ENCODE data around the gene LDLRAD4. TPM values are rescaled to one million over a fixed set of nuclear protein-coding genes. Genes with fewer than 3 reads are reported as not detected.

LDLRAD4 gene
- total RNA-seq, 1 donor from 2014 or later: 28.2 TPM

- DNase-seq: no peak
Observed at GRCh38 chr18:13448335-13448795, 229.8 kb downstream of the LDLRAD4 start.

- DNase-seq: no peak
Observed at GRCh38 chr18:13449651-13450050, 231.1 kb downstream of the LDLRAD4 start.

GRCh38 chr18:13450289-13451212 is 232.0 kb downstream of the LDLRAD4 start:
- DNase-seq: no peak

DNA sequence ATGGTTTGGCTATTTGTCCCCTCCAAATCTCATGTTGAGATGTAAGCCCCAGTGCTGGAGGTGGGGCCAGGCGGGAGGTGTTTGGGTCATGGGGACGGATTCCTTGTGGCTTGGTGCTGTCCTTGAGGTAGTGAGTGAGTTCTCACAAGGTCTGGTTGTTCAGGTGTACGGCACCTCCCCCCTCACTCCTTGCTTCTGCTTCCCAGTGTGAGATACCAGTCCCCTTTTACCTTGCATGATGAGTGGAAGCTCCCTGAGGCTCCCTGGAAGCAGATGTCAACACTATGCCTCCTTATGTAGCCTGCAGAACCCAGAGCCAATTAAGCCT is 232.6 kb downstream of the LDLRAD4 start:
- DNase-seq: no peak

- no peak for DNase-seq
Observed at GRCh38 chr18:13451661-13452387, 233.3 kb downstream of the LDLRAD4 start.

- peak; percentile 13 for DNase-seq
Observed at GRCh38 chr18:13452388-13452811, 233.8 kb downstream of the LDLRAD4 start.

GRCh38 chr18:13452871-13453680 is 234.5 kb downstream of the LDLRAD4 start:
- DNase-seq: no peak

DNA sequence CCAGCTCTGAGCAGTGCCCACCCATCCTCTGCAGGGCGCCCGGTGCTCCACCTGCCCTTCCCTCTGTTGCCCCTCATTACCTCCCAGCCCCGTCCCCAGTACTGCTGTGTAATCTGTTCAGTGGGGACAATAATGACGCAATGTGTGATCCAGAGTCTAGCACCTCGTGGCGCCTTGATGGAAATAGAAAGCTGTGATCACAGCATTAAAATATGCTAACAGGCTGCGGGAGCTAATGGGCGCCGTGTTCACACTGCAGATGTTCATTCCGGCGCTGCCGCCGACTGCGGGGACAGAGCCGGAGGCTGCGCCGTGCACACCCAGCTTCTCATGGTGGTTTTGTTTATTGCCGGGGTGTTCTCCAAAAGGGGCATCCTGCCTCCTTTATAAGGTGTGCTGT is 235.2 kb downstream of the LDLRAD4 start:
- DNase-seq: no peak

DNA sequence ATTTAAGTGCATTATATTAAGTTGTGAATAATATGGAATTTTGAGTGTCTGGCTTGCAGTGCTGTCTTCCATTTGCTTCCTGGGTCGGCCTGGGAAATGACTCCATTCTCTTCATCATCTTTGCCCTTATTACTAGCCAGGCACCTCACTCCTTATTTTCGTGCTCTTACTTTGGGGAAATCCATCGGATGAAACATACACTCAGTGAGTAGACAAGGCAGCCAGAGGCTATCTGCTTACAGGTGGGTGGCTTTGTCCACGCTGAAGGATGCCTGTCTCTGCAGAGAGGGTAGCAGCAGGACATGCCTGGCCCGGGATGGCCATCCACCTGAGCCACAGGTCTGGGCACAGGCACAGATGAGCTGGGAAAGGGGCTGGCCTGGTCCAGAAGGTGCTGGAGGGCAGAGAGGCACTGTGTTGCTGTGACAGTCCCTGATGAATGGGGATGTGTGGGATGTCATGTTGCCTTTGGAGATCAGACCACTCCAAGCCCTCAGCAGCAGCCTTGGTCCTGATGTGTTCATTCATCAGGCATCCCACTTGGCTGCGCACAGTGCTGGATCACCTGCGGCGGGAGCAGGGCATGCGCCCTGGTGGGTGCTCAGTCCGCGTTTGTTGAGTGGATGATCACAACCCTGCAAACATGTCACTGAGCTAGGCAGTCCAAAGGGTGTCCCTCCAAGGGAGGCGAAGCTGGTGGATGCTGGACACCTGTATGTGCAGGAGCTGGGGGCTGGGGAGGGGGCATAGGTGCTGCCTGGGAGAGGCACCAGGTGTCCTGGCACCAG is 236.0 kb downstream of the LDLRAD4 start:
- DNase-seq: no peak

DNA sequence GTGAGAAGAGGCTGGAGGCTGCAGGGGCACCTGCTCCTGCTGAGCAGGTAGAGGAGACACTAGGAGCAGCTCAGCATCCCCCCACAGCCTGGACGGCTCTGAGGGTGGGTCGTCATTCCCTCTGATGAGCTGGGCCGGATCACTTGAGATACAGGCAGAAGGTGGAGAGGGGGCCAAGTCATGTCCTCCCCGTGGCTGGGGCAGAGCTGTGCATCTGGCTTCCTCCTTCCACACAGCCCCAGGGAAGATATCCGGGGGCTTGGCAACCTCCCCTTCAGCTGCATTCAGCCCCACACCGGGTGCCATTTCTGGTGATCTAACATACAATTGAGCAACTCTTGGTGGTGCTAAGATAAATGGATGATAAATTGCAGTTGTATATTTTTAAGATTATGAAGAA is 236.9 kb downstream of the LDLRAD4 start:
- DNase-seq: no peak

- DNase-seq: no peak
Observed at GRCh38 chr18:13455960-13456481, 237.5 kb downstream of the LDLRAD4 start.

DNA sequence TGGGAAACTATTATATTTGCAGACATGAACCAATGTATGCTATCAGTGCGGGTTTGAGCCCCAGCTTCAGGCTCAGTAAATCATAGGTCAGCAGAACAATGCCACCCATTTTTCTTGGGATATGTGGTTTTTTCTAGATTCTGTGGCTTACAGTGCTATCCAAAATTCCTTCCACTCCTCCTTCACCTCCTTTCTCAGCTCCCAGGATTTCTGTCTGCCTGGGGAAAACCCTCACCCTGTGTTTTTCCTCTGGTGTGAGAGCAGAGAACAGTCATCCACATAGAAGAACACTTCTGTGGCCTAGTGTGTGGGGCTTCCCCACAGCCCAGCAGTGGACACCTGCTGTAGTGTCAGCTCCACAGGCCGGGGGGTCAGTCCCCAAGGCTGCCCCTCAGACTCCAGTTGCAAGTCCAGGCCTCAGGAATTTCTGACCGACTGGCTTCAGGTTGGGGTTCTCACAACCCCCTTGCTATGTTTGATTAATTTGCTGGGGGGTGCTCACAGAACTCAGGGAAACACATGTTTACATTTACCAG is 238.2 kb downstream of the LDLRAD4 start:
- DNase-seq: no peak

DNA sequence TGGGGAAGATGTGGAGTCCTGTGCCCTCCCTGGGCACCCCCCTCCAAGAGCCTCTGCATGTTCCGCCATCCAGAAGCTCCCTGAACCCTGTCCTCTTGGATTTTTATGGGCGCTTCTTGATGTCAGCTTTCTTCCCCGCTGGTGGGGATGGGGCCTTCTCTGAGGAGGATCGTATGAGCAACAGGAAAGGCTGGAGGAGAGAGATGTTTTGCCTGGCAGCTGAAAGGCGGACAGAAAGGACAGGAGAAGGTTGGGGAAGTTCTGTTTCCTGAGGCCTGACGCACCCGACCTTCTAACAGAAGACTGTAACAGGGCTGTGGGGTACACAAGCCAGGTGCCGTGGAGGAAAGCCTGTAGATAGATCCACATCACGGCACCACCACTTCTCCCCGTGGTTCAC is 238.8 kb downstream of the LDLRAD4 start:
- no peak for DNase-seq

GRCh38 chr18:13460946-13461345 is 242.4 kb downstream of the LDLRAD4 start:
- no peak for DNase-seq

DNA sequence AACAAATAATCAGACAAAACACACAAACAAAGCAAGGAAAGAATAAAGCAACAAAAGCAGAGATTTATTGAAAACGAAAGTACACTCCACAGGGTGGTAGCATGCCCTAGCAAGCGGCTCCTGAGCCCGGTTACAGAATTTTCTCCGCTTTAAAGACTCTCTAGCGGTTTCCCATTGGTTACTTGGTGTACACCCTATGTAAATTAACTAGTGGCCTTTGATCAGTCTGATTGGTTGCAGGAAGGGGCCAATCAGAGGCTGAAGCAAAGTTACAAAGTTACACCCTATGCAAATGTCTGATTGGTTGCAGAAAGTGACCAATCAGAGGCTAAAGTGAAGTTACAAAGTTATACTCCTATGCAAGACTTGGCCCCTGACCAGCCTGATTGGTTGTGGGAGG is 242.9 kb downstream of the LDLRAD4 start:
- no peak for DNase-seq

DNA sequence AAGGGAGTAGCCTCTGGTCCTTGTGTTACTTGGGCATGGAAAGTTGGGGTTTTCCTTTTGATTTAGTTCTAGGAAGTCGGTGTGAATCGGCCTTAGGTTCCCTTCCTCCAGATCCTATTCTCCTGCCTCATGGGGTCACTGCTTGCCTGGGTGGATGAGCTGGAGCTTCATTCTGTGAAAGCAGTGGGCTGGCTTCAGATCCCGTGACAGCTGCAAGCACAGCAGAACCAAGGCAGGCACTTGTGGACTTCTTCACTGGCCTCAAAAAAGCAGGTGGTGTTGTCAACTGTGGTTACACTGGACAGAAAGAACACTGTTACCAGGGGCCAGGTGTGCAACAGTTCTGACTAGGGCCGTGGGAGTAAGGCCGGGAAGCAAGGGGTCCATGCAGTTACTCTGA is 243.4 kb downstream of the LDLRAD4 start:
- no peak for DNase-seq

- no peak for DNase-seq
Observed at GRCh38 chr18:13462686-13463085, 244.1 kb downstream of the LDLRAD4 start.

- no peak for DNase-seq
Observed at GRCh38 chr18:13463526-13464210, 245.1 kb downstream of the LDLRAD4 start.

DNA sequence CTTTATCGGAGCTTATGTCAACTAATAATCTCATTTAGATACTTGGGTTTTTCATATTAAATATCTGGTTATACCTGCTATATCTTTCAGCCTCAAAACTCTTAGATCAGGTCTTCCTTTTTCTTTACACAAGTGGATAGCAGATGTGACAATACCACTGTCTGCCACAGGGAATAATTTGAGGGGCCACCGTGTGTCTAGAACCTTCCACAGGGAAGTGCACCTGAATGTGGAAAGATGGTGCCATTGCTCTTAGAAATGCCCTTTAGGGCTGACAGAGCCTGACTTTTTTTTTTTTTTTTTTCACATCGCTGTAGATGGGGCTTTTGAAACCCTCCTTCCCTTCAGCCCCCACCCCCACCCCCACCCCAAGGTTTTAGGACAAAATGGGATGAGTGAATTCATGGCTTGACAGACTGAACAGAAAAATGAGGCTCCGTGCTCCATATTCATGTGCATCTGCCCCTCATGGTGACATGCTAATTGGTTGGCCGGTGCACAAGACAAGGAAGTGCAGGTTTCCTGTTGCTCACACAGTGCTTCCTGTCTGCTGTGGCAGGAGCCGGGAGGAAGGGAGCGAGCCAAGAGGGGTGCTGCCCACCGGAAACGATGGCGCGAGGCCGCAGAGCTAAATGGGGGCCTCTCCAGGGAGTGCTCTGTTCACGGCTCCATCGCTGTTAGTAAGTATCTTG is 246.0 kb downstream of the LDLRAD4 start:
- DNase-seq: no peak

- DNase-seq: no peak
Observed at GRCh38 chr18:13465124-13465446, 246.5 kb downstream of the LDLRAD4 start.

Data from skin of body (tissue), 2 donors.